Measurements from ENCODE around the gene HINT3. TPM values are rescaled to one million over a fixed set of nuclear protein-coding genes. Genes with fewer than 3 reads are reported as not detected.

HINT3 gene
- total RNA-seq, 2 donors from 2014 or later, result 8.8 to 14.5 TPM

DNA sequence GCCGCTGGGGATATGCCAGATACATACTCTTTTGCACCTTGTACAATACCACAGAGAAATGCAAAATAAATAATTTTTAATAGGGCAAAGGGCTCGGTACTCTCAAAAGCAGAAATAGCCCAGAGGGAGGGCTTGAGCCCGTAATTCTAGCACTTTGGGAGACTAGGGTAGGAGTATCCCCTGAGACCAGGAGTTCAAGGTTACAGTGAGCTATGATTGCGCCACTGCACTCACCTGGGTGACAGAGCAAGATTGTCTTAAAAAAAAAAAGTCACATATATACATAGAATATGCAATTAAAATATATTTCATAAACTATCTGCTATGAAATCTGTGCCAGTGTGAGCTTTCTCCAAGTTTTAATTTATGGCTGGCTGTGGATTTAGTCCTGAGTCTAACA lies 29.0 kb downstream of the HINT3 start:
- peak overlapping the region; percentile 76 to 84 (median 83) for H3K27ac ChIP-seq
- intact Hi-C loops (cut with DNase I), result no loop called here
- H3K9me3 ChIP-seq, result no peaks in the 10 kb centered on the region
- H3K4me1 ChIP-seq, result peaks cover 38% of the 10 kb centered on the region
- H3K4me3 ChIP-seq, result no peak overlapping the region
- no peak for ATAC-seq
- no peak for TF ChIP-seq POLR2A (IDR thresholded peaks at IDR 0.05)
- no peak for TF ChIP-seq CTCF (IDR thresholded peaks at IDR 0.05)
- 29 to 38% methylated on average over 4 of the region's 4 CpGs for WGBS, 2 donors
- no peaks in the 10 kb centered on the region for H3K27me3 ChIP-seq
- no peaks in the 10 kb centered on the region for H3K36me3 ChIP-seq (replicated peaks in 1 of 2; ENCODE audit: insufficient read depth in 1 of 2, low read depth in 2 of 2)
- DNase-seq, result no peak

GRCh38 chr6:125985979-125986300 lies 29.4 kb downstream of the HINT3 start:
- Histone ChIP-seq H3K27ac (peak overlapping the region; percentile 76 to 84 (median 83)), H3K9me3 (no peaks in the 10 kb centered on the region), H3K27me3 (no peaks in the 10 kb centered on the region), H3K36me3 (replicated peaks in 1 of 2; ENCODE audit: insufficient read depth in 1 of 2, low read depth in 2 of 2) (no peaks in the 10 kb centered on the region), H3K4me1 (peaks cover 38% of the 10 kb centered on the region), H3K4me3 (peak overlapping the region; percentile 31 to 59)
- intact Hi-C loops (cut with DNase I), result no loop called here
- ATAC-seq (no peak), DNase-seq (no peak)
- TF ChIP-seq CTCF (IDR thresholded peaks at IDR 0.05), result no peak
- TF ChIP-seq POLR2A (IDR thresholded peaks at IDR 0.05), result no peak
- 0 to 1% methylated on average over 3 of the region's 3 CpGs for WGBS, 2 donors

DNA sequence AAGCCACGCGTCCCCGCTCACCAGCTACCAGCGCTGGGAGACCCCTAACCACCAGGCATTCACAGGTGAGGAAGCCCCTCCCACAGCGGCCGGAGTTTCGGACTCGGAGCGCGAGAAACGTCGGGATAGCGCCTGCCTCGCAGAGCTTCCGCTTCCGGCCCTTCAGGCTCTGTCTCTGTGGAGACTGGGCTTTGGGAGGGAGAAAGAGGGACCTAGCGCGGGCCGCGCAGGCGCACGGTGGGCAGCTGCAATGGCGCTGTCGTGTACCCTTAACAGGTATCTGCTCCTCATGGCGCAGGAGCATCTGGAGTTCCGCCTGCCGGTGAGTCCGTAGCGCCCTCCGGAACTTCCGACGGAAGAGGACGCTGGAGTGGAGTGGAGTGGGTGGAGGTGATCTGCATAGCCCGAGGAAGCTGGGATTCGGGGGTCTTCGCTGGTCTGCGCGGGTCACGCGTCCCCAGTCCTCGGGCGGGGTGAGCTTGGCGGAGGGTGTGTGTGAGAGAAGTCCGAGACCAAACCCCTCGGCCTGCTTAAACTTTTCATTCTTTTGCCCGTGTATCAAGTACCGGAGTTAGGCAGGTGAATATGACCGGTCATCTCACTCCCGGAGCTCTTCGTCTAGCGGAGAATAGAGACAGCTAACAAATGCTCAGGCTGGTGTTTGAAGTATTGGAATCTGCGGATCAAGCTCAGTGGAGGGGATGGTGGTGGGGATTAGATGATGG lies 29.9 kb downstream of the HINT3 start, which contains the start of gene TRMT11:
TRMT11 (plus strand) TSS at position 240 of the 725 bp plus-strand sequence; CDS start at position 251, 11 bp downstream.
- Histone ChIP-seq H3K9me3 (no peaks in the 10 kb centered on the region), H3K27me3 (no peaks in the 10 kb centered on the region), H3K4me1 (peaks cover 42% of the 10 kb centered on the region), H3K4me3 (peak within 1 kb of the TSS; percentile 31 to 59), H3K36me3 (replicated peaks in 1 of 2; ENCODE audit: insufficient read depth in 1 of 2, low read depth in 2 of 2) (no peaks in the 10 kb centered on the region), H3K27ac (peak within 1 kb of the TSS; percentile 76 to 84 (median 83))
- DNase-seq, result peak; percentile 88 to 94 (median 92)
- intact Hi-C loops (cut with DNase I), result no loop called here
- TF ChIP-seq CTCF (IDR thresholded peaks at IDR 0.05) (peak in 4 of 7 experiments; percentile 28 to 38 (median 30)), POLR2A (IDR thresholded peaks at IDR 0.05) (peak; percentile 81 to 97 (median 94))
- WGBS, 2 donors, result 0 to 2% methylated on average over 23 to 52 of the region's 52 CpGs
- ATAC-seq, result peak; percentile 97

DNA sequence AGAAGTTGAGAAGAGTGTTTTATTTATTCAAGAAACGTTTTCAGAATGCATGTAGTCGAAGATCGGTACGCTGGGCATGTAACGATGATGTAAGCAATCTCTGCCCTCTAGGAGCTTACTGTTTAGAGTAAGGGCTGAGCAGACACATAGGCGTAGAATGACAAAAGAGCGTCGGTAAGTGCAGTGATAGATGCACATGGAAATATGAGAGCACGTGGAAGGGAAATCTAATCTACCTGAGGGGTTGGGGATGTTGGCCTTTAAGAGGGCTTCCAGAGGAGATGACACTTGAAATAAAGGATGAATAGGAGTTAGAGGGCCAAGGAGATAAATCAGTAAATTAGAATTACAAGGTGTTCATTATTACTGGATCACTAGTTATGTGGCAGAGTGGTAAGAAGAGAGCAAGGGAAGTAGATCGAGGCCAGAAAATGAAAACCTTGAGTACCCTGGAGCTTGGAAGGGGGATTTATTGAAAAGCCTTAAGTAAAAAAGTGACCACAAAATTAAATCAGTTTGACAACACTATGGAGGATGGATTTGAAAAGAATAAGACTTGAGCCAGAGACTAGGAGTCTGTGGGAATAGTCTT lies 30.6 kb downstream of the HINT3 start:
- no peak for TF ChIP-seq CTCF (IDR thresholded peaks at IDR 0.05)
- TF ChIP-seq POLR2A (IDR thresholded peaks at IDR 0.05), result no peak
- Histone ChIP-seq H3K27ac (peak overlapping the region; percentile 76 to 84 (median 83)), H3K27me3 (no peaks in the 10 kb centered on the region), H3K4me3 (peak overlapping the region; percentile 31 to 59), H3K36me3 (replicated peaks in 1 of 2; ENCODE audit: insufficient read depth in 1 of 2, low read depth in 2 of 2) (no peaks in the 10 kb centered on the region), H3K9me3 (no peaks in the 10 kb centered on the region), H3K4me1 (peaks cover 47% of the 10 kb centered on the region)
- ATAC-seq (peak; percentile 28), DNase-seq (no peak)
- WGBS, 2 donors, result 14 to 16% methylated on average over 10 of the region's 10 CpGs
- intact Hi-C loops (cut with DNase I), result no loop called here

All from body of pancreas (tissue), 4 donors.